ENCODE data around the gene SLC13A3. TPM values are rescaled to one million over a fixed set of nuclear protein-coding genes. Genes with fewer than 3 reads are reported as not detected.

The SLC13A3 gene
- total and polyA plus RNA-seq, 4 donors: 1.5 to 10.7 (median 8.3) TPM

DNA sequence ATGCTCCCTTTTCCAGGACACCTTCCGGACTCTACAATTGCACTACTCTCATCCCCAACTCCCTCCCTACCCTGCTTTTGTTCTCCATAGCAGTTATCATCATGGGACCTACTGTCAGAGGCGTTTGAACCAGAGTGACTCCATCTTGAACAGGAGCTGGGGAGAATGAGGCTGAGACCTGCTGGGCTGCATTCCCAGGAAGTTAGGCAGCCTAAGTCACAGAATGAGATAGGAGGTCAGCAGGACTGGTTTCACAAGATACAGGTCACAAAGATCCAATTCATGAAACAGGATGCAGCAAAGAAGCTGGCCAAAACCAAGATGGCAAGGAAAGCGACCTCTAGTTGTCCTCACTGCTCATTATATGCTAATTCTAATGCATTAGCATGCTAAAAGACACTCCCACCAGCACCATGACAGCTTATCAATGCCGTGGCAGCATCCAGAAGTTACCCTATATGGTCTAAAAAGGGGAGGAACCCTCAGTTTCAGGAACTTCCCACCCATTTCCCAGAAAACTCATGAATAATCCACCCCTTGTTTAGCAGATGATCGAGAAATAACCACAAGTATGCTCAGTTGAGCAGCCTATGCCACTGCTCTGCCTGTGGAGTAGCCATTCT, 15.6 kb downstream of the SLC13A3 start:
- Histone ChIP-seq H3K36me3 (ENCODE audit: control insufficient read depth in 4 of 4, insufficient read depth in 3 of 4, low read depth in 1 of 4, low read length in 3 of 4) (no peaks in the 10 kb centered on the region), H3K27ac (ENCODE audit: low read depth in 1 of 2, low read length in 2 of 2) (no peak overlapping the region), H3K9me3 (ENCODE audit: control insufficient read depth in 4 of 4, low read length in 3 of 4) (no peaks in the 10 kb centered on the region), H3K4me3 (ENCODE audit: low read depth in 1 of 3, low read length in 3 of 3) (no peak overlapping the region), H3K4me1 (ENCODE audit: control insufficient read depth in 4 of 4, insufficient read depth in 4 of 4, low read length in 3 of 4) (peaks cover 4 to 15% (median 6%) of the 10 kb centered on the region in 4 donors), H3K9ac (ENCODE audit: low read depth in 1 of 2, low read length in 2 of 2) (no peak overlapping the region), H3K27me3 (ENCODE audit: control insufficient read depth in 4 of 4, insufficient read depth in 4 of 4, low read length in 3 of 4) (no peaks in the 10 kb centered on the region)
- DNase-seq (ENCODE audit: low spot score): no peak
- TF ChIP-seq FOXA2 (IDR thresholded peaks at IDR 0.05) (no peak), SP1 (IDR thresholded peaks at IDR 0.05) (no peak), TAF1 (conservative IDR thresholded peaks at IDR 0.05) (no peak), RXRA (IDR thresholded peaks at IDR 0.05) (no peak)
- 85% methylated on average over 5 of the region's 5 CpGs for WGBS

DNA sequence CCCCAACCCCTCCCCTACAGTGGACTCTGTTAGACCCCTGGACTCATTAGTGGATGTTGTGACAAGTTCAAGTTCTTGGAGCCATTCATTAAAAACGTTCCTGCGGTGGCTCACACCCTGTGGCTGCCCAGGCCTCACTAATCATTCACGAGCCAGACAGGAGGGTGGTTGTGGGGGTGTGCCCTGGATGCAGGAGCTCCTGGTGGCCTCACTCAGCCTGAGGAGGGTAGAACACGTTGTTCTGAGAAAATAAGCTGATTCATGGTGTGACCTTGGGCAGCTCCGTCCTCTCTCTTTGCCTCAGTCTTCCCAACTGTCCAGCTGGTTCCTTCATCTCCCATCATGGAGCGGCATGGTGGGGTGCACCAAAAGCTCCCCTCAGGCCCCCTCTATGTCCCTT, 16.7 kb downstream of the SLC13A3 start:
- WGBS: 84% methylated on average over 6 of the region's 6 CpGs
- Histone ChIP-seq H3K9me3 (ENCODE audit: control insufficient read depth in 4 of 4, low read length in 3 of 4) (peaks cover 0 to 4% (median under 1%) of the 10 kb centered on the region in 4 donors), H3K4me3 (ENCODE audit: low read depth in 1 of 3, low read length in 3 of 3) (no peak overlapping the region), H3K27me3 (ENCODE audit: control insufficient read depth in 4 of 4, insufficient read depth in 4 of 4, low read length in 3 of 4) (no peaks in the 10 kb centered on the region), H3K9ac (ENCODE audit: low read depth in 1 of 2, low read length in 2 of 2) (no peak overlapping the region), H3K27ac (ENCODE audit: low read depth in 1 of 2, low read length in 2 of 2) (no peak overlapping the region), H3K36me3 (ENCODE audit: control insufficient read depth in 4 of 4, insufficient read depth in 3 of 4, low read depth in 1 of 4, low read length in 3 of 4) (no peaks in the 10 kb centered on the region), H3K4me1 (ENCODE audit: control insufficient read depth in 4 of 4, insufficient read depth in 4 of 4, low read length in 3 of 4) (peaks cover 0 to 10% (median 3%) of the 10 kb centered on the region in 4 donors)
- TF ChIP-seq NR2F2 (IDR thresholded peaks at IDR 0.05) (no peak), JUND (IDR thresholded peaks at IDR 0.05) (no peak), FOXA2 (IDR thresholded peaks at IDR 0.05) (no peak), HNF4G (IDR thresholded peaks at IDR 0.05) (no peak), TAF1 (conservative IDR thresholded peaks at IDR 0.05) (no peak), YY1 (IDR thresholded peaks at IDR 0.05) (no peak), FOXA1 (IDR thresholded peaks at IDR 0.05) (no peak), GABPA (IDR thresholded peaks at IDR 0.05 in 1 of 2, conservative IDR thresholded peaks at IDR 0.05 in 1 of 2) (no peak), EGR1 (IDR thresholded peaks at IDR 0.05; ENCODE audit: low read depth in 2 of 2) (no peak), HNF4A (conservative IDR thresholded peaks at IDR 0.05) (no peak)
- TF ChIP-seq, protein P1, sequence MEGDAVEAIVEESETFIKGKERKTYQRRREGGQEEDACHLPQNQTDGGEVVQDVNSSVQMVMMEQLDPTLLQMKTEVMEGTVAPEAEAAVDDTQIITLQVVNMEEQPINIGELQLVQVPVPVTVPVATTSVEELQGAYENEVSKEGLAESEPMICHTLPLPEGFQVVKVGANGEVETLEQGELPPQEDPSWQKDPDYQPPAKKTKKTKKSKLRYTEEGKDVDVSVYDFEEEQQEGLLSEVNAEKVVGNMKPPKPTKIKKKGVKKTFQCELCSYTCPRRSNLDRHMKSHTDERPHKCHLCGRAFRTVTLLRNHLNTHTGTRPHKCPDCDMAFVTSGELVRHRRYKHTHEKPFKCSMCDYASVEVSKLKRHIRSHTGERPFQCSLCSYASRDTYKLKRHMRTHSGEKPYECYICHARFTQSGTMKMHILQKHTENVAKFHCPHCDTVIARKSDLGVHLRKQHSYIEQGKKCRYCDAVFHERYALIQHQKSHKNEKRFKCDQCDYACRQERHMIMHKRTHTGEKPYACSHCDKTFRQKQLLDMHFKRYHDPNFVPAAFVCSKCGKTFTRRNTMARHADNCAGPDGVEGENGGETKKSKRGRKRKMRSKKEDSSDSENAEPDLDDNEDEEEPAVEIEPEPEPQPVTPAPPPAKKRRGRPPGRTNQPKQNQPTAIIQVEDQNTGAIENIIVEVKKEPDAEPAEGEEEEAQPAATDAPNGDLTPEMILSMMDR (IDR thresholded peaks at IDR 0.05; ENCODE audit: low read depth, low read length, missing input control): no peak
- TF ChIP-seq, protein P2, sequence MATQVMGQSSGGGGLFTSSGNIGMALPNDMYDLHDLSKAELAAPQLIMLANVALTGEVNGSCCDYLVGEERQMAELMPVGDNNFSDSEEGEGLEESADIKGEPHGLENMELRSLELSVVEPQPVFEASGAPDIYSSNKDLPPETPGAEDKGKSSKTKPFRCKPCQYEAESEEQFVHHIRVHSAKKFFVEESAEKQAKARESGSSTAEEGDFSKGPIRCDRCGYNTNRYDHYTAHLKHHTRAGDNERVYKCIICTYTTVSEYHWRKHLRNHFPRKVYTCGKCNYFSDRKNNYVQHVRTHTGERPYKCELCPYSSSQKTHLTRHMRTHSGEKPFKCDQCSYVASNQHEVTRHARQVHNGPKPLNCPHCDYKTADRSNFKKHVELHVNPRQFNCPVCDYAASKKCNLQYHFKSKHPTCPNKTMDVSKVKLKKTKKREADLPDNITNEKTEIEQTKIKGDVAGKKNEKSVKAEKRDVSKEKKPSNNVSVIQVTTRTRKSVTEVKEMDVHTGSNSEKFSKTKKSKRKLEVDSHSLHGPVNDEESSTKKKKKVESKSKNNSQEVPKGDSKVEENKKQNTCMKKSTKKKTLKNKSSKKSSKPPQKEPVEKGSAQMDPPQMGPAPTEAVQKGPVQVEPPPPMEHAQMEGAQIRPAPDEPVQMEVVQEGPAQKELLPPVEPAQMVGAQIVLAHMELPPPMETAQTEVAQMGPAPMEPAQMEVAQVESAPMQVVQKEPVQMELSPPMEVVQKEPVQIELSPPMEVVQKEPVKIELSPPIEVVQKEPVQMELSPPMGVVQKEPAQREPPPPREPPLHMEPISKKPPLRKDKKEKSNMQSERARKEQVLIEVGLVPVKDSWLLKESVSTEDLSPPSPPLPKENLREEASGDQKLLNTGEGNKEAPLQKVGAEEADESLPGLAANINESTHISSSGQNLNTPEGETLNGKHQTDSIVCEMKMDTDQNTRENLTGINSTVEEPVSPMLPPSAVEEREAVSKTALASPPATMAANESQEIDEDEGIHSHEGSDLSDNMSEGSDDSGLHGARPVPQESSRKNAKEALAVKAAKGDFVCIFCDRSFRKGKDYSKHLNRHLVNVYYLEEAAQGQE (IDR thresholded peaks at IDR 0.05): no peak
- TF ChIP-seq, protein P3, sequence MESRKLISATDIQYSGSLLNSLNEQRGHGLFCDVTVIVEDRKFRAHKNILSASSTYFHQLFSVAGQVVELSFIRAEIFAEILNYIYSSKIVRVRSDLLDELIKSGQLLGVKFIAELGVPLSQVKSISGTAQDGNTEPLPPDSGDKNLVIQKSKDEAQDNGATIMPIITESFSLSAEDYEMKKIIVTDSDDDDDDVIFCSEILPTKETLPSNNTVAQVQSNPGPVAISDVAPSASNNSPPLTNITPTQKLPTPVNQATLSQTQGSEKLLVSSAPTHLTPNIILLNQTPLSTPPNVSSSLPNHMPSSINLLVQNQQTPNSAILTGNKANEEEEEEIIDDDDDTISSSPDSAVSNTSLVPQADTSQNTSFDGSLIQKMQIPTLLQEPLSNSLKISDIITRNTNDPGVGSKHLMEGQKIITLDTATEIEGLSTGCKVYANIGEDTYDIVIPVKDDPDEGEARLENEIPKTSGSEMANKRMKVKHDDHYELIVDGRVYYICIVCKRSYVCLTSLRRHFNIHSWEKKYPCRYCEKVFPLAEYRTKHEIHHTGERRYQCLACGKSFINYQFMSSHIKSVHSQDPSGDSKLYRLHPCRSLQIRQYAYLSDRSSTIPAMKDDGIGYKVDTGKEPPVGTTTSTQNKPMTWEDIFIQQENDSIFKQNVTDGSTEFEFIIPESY (IDR thresholded peaks at IDR 0.05): no peak
- TF ChIP-seq, protein P4, sequence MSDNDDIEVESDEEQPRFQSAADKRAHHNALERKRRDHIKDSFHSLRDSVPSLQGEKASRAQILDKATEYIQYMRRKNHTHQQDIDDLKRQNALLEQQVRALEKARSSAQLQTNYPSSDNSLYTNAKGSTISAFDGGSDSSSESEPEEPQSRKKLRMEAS (IDR thresholded peaks at IDR 0.05): no peak
- no peak for DNase-seq (ENCODE audit: low spot score)

Measured in liver (tissue), 9 donors.